SK-N-SH (cell line): ENCODE measurements around the gene KLHDC8A. TPM values are rescaled to one million over a fixed set of nuclear protein-coding genes. Genes with fewer than 3 reads are reported as not detected.

ENCODE experiments used
- CTCF ChIA-PET: fragments of 300-600, 350-600 bp; formaldehyde crosslinking; extraction: SDS; loops from one replicate; lab custom pipeline; 2021; lab: Yijun Ruan, JAX
- POLR2A ChIA-PET: fragments of 350-600 bp; sonication (Branson Sonifier 250); formaldehyde crosslinking; extraction: SDS; loops from one replicate; lab custom pipeline; 2020; ENCODE audit warnings: antibody characterized with exemption, inconsistent platforms; lab: Yijun Ruan, JAX
- DNase-seq: peaks from one replicate; pipeline ENCODE4 v3.0.0; 2012
- H2AFZ ChIP-seq: fragments of 200-600 bp; sonication (generic); 2 replicates; pipeline ENCODE4 v1.8.1; 2016; ENCODE audit warnings: antibody characterized with exemption, mild to moderate bottlenecking, low read depth
- H3F3A ChIP-seq: fragments of 200-600 bp; sonication (generic); replicated peaks from 2 replicates; pipeline ENCODE3; 2016; ENCODE audit warnings: antibody characterized with exemption, mild to moderate bottlenecking; ENCODE audit not compliant: insufficient read depth
- H3K27ac ChIP-seq, 2 experiments: fragments of 200-500 bp in 1 of 2; fragments of 200-600 bp in 1 of 2; sonication (Bioruptor generic) in 1 of 2; sonication (generic), shearing (Covaris generic) in 1 of 2; 2 replicates each; pipeline versions ENCODE4 v1.5.1 to v1.6.1; 2014 to 2016; ENCODE audit warnings: low read depth in 2 of 2, inconsistent platforms in 1 of 2, low read length in 1 of 2, mild to moderate bottlenecking in 1 of 2, mixed read lengths in 1 of 2
- H3K27me3 ChIP-seq: fragments of 200-600 bp; sonication (generic), shearing (Covaris generic); 2 replicates; pipeline ENCODE4 v1.6.1; 2016; ENCODE audit warnings: mixed run types; ENCODE audit not compliant: insufficient read depth
- H3K36me3 ChIP-seq, 2 experiments: fragments of 200-500 bp in 1 of 2; fragments of 200-600 bp in 1 of 2; sonication (Bioruptor generic) in 1 of 2; sonication (generic) in 1 of 2; replicated peaks in 1 of 2; 2 replicates each; pipeline versions ENCODE3 to v1.5.1; 2014 to 2016; ENCODE audit warnings: low read length in 1 of 2, mild to moderate bottlenecking in 1 of 2; ENCODE audit not compliant: insufficient read depth in 2 of 2, control insufficient read depth in 1 of 2
- H3K4me1 ChIP-seq, 2 experiments: fragments of 200-500 bp in 1 of 2; fragments of 200-600 bp in 1 of 2; sonication (Bioruptor generic) in 1 of 2; sonication (generic), shearing (Covaris generic) in 1 of 2; 2 replicates each; pipeline versions ENCODE4 v1.5.1 to v1.6.1; 2014 to 2016; ENCODE audit warnings: low read depth in 1 of 2, low read length in 1 of 2, mixed run types in 1 of 2; ENCODE audit not compliant: insufficient read depth in 2 of 2, control insufficient read depth in 1 of 2
- H3K4me2 ChIP-seq: fragments of 200-600 bp; sonication (generic), shearing (Covaris generic); 2 replicates; pipeline ENCODE4 v1.6.1; 2017; ENCODE audit warnings: mixed run types
- H3K4me3 ChIP-seq, 2 experiments: fragments of 200-500 bp in 1 of 2; fragments of 200-600 bp in 1 of 2; sonication (Bioruptor generic) in 1 of 2; sonication (generic), shearing (Covaris generic) in 1 of 2; 2 replicates each; pipeline versions ENCODE4 v1.5.1 to v1.8.1; 2014 to 2016; ENCODE audit warnings: low read depth in 2 of 2, inconsistent platforms in 1 of 2, low read length in 1 of 2, mild to moderate bottlenecking in 1 of 2, mixed read lengths in 1 of 2, moderate library complexity in 1 of 2
- H3K79me2 ChIP-seq: fragments of 200-600 bp; sonication (generic); 2 replicates; pipeline ENCODE4 v1.8.1; 2017; ENCODE audit warnings: mild to moderate bottlenecking; ENCODE audit not compliant: insufficient read depth
- H3K9ac ChIP-seq: fragments of 200-600 bp; sonication (generic); 2 replicates; pipeline ENCODE4 v1.6.1; 2017; ENCODE audit warnings: mixed run types
- H3K9me2 ChIP-seq: fragments of 200-600 bp; sonication (generic); 2 replicates; pipeline ENCODE4 v1.6.1; 2017; ENCODE audit warnings: mixed run types
- H3K9me3 ChIP-seq: fragments of 200-600 bp; sonication (generic); 2 replicates; pipeline ENCODE4 v1.6.1; 2017; ENCODE audit warnings: mixed run types, mild to moderate bottlenecking, moderate library complexity
- H4K20me1 ChIP-seq: fragments of 200-600 bp; sonication (generic); 2 replicates; pipeline ENCODE4 v1.6.1; 2017; ENCODE audit warnings: mild to moderate bottlenecking, mixed run types; ENCODE audit not compliant: insufficient read depth
- CHD2 ChIP-seq: fragments of 150-350 bp; IDR thresholded peaks from 2 replicates; pipeline ENCODE4 v1.6.1; 2018; ENCODE audit warnings: low read length; ENCODE audit not compliant: partially characterized antibody
- ELF1 ChIP-seq: IDR thresholded peaks from 2 replicates; pipeline ENCODE4 v1.4.0; 2012
- EZH2phosphoT487 ChIP-seq: fragments of 200-600 bp; sonication (generic); IDR thresholded peaks from 2 replicates; pipeline ENCODE4 v1.6.1; 2017; ENCODE audit warnings: low read depth, mixed run types, mild to moderate bottlenecking, antibody characterized with exemption, moderate library complexity, borderline replicate concordance
- FOXJ3 ChIP-seq: sonication (generic); formaldehyde crosslinking; IDR thresholded peaks from 2 replicates; pipeline ENCODE4 v1.5.1; 2020; ENCODE audit warnings: mild to moderate bottlenecking, missing genetic modification reagents
- FOXM1 ChIP-seq: IDR thresholded peaks from 2 replicates; pipeline ENCODE4 v1.4.0; 2012; ENCODE audit warnings: low read depth, mild to moderate bottlenecking
- GABPA ChIP-seq: IDR thresholded peaks from 2 replicates; pipeline ENCODE4 v1.4.0; 2012; ENCODE audit warnings: low read depth, mild to moderate bottlenecking
- GATA2 ChIP-seq: sonication (generic); formaldehyde crosslinking; IDR thresholded peaks from 2 replicates; pipeline ENCODE4 v1.5.0; 2020; ENCODE audit warnings: mild to moderate bottlenecking, missing genetic modification reagents
- IRF3 ChIP-seq: fragments of 150-350 bp; IDR thresholded peaks from 2 replicates; pipeline ENCODE4 v1.6.1; 2016; ENCODE audit warnings: mild to moderate bottlenecking, low read depth, low read length
- JUND ChIP-seq: IDR thresholded peaks from 2 replicates; pipeline ENCODE4 v1.4.0; 2012
- MAX ChIP-seq: IDR thresholded peaks from 2 replicates; pipeline ENCODE4 v1.4.0; 2012; ENCODE audit warnings: low read depth
- MEF2A ChIP-seq: IDR thresholded peaks from 2 replicates; pipeline ENCODE4 v1.4.0; 2012; ENCODE audit warnings: low read depth, borderline replicate concordance
- MXI1 ChIP-seq: IDR thresholded peaks from 2 replicates; pipeline ENCODE4 v1.6.1; 2012; ENCODE audit warnings: mild to moderate bottlenecking, low read depth, low read length, improper control_type of control experiment
- NFIC ChIP-seq: IDR thresholded peaks from 2 replicates; pipeline ENCODE4 v1.4.0; 2012; ENCODE audit warnings: borderline replicate concordance
- POLR2AphosphoS5 ChIP-seq: IDR thresholded peaks from 2 replicates; pipeline ENCODE4 v1.6.1; 2012; ENCODE audit warnings: low read depth, low read length
- RCOR1 ChIP-seq: fragments of 150-350 bp; IDR thresholded peaks from 2 replicates; pipeline ENCODE4 v1.6.1; 2017; ENCODE audit warnings: antibody characterized with exemption, low read length
- RXRA ChIP-seq: IDR thresholded peaks from 2 replicates; pipeline ENCODE4 v1.4.0; 2012; ENCODE audit warnings: low read depth, mild to moderate bottlenecking, borderline replicate concordance
- TAF1 ChIP-seq: IDR thresholded peaks from 2 replicates; pipeline ENCODE4 v1.6.1; 2012; ENCODE audit warnings: low read depth, mild to moderate bottlenecking, low read length, moderate library complexity, borderline replicate concordance
- USF1 ChIP-seq: IDR thresholded peaks from 2 replicates; pipeline ENCODE4 v1.4.0; 2012; ENCODE audit warnings: low read depth, borderline replicate concordance
- USF2 ChIP-seq: fragments of 150-350 bp; IDR thresholded peaks from 2 replicates; pipeline ENCODE4 v1.6.1; 2017; ENCODE audit warnings: antibody characterized with exemption, low read length, low read depth, borderline replicate concordance
- YY1 ChIP-seq: IDR thresholded peaks from 2 replicates; pipeline ENCODE4 v1.4.0; 2012; ENCODE audit warnings: low read depth, mild to moderate bottlenecking
- ZBTB33 ChIP-seq: IDR thresholded peaks from 2 replicates; pipeline ENCODE4 v1.4.0; 2012; ENCODE audit warnings: low read depth, borderline replicate concordance
- whole genome bisulfite sequencing: methylation state at CpG from one replicate; pipeline ENCODE4 v1.1.6; 2017; ENCODE audit warnings: low lambda C conversion rate; 5-methylcytosine and 5-hydroxymethylcytosine counted together
- polyA plus RNA-seq, 3 experiments: library from polyadenylated mRNA; depleted of rRNA; stranded (reverse); fragments of >200 nt; gene quantifications; 2 replicates each; pipeline ENCODE4 v1.2.3, GENCODE V29; 2012

Gene KLHDC8A
- polyA plus RNA-seq, 1 of the 3 experiments (the other 2 are of a cell fraction), result 0.02 TPM

- Histone ChIP-seq H3K9me2 (no peaks in the 10 kb centered on the region), H3K79me2 (no peaks in the 10 kb centered on the region), H2AFZ (no peak overlapping the region), H3K9ac (no peak overlapping the region), H3K27ac (no peak overlapping the region), H4K20me1 (no peaks in the 10 kb centered on the region), H3K4me2 (no peak overlapping the region), H3K4me1 (peaks cover 0 to 2% of the 10 kb centered on the region in 2 experiments; a peak in 3 of 4 replicates)
- POLR2A ChIA-PET, result no interaction called here
- 62% methylated on average over 2 of the region's 2 CpGs for WGBS
- no peak for DNase-seq
- TF ChIP-seq ELF1 (no peak), ZBTB33 (no peak), MXI1 (no peak), IRF3 (no peak), NFIC (no peak), TAF1 (no peak), GABPA (no peak), EZH2phosphoT487 (no peak), MEF2A (no peak), CHD2 (no peak), YY1 (no peak), RXRA (no peak), GATA2 (CRISPR knock-in tag) (no peak)
- TF ChIP-seq, all 33 proteins: peak for 0
- H3K4me3 ChIP-seq, result no peak overlapping the region
- CTCF ChIA-PET, result interaction anchor here (1.0 to 46.8 kb wide), 4 partner anchors 9 to 198 kb away, joined by 4 to 1368 read pairs (median 48); no protein-coding TSS in a partner anchor
- no peaks in the 10 kb centered on the region; the same call in 1 of the 2 replicates for H3K27me3 ChIP-seq
- H3F3A ChIP-seq, result no peaks in the 10 kb centered on the region
- H3K9me3 ChIP-seq, result no peaks in the 10 kb centered on the region
- H3K36me3 ChIP-seq, result no peaks in the 10 kb centered on the region
Measured at GRCh38 chr1:205330150-205330549, 26.6 kb downstream of the KLHDC8A start.

- POLR2A ChIA-PET, result no interaction called here
Measured at GRCh38 chr1:205329719-205330118, 27.0 kb downstream of the KLHDC8A start.

More at GRCh38 chr1:205329719-205330118, 27.0 kb downstream of the KLHDC8A start:
- H3K4me3 ChIP-seq, result no peak overlapping the region
- no peak overlapping the region for H3K4me2 ChIP-seq
- no peak for DNase-seq
- H3K4me1 ChIP-seq, result peaks cover 0 to 6% of the 10 kb centered on the region in 2 experiments; a peak in 3 of 4 replicates
- H3K9me3 ChIP-seq, result no peaks in the 10 kb centered on the region
- no peaks in the 10 kb centered on the region for H3K79me2 ChIP-seq
- H3K36me3 ChIP-seq, result no peaks in the 10 kb centered on the region
- no peaks in the 10 kb centered on the region for H3F3A ChIP-seq
- TF ChIP-seq JUND, result no peak
- no peak for TF ChIP-seq POLR2AphosphoS5
- no peak for TF ChIP-seq FOXJ3 (CRISPR knock-in tag)
- TF ChIP-seq MAX, result no peak
- no peak for TF ChIP-seq USF2
- TF ChIP-seq USF1, result no peak
- TF ChIP-seq RCOR1, result no peak
- TF ChIP-seq NFIC, result no peak
- TF ChIP-seq FOXM1, result no peak
- H4K20me1 ChIP-seq, result no peaks in the 10 kb centered on the region
- 53% methylated on average over 5 of the region's 5 CpGs for WGBS
- H3K27me3 ChIP-seq, result no peaks in the 10 kb centered on the region; the same call in 1 of the 2 replicates
- no peak overlapping the region for H3K9ac ChIP-seq
- CTCF ChIA-PET, result interaction anchor here (0.9 to 46.8 kb wide), 6 partner anchors 9 to 199 kb away, joined by 3 to 1368 read pairs (median 8); no protein-coding TSS in a partner anchor
- no peaks in the 10 kb centered on the region for H3K9me2 ChIP-seq
- H2AFZ ChIP-seq, result no peak overlapping the region
- H3K27ac ChIP-seq, result no peak overlapping the region
